Right hindlimb (tissue), 1 donor: ENCODE results near the gene MMP1.
"Not testable (repeated sequence)": the region's sequence is repeated elsewhere in the genome, so short reads cannot be mapped to it uniquely, and the experiment has no call there.

Experiments
- DNase-seq: peaks from one replicate; pipeline ENCODE4 v3.0.0-alpha.2; 2018

MMP1 gene

GRCh38 chr11:102760344-102761035 is 37.5 kb downstream of the MMP1 start:
- no peak for DNase-seq

GRCh38 chr11:102757823-102758549 is 40.0 kb downstream of the MMP1 start:
- no peak for DNase-seq

GRCh38 chr11:102753267-102753666 is 44.7 kb downstream of the MMP1 start:
- DNase-seq, result no peak

GRCh38 chr11:102751673-102752072 is 46.3 kb downstream of the MMP1 start:
- DNase-seq, result no peak

GRCh38 chr11:102749101-102749722 is 48.7 kb downstream of the MMP1 start:
- no peak for DNase-seq

GRCh38 chr11:102746746-102747578 is 51.0 kb downstream of the MMP1 start:
- not testable (repeated sequence) for DNase-seq
